Heart right ventricle (tissue), 16 donors: ENCODE results near the gene ZCCHC7. TPM values are rescaled to one million over a fixed set of nuclear protein-coding genes. Genes with fewer than 3 reads are reported as not detected.

Experiments used
- ATAC-seq, 8 donors: fragments of 200-7000 bp; cut with Tn5 transposase; one replicate each; pipeline ENCODE4 v1.9.1; 2020; ENCODE audit warnings: mild to moderate bottlenecking in 8 of 8, moderate library complexity in 8 of 8, moderate number of reproducible peaks in 1 of 8
- DNase-seq, 2 donors: peaks; one replicate each; pipeline ENCODE4 v3.0.0-alpha.2; 2020
- H3K27ac ChIP-seq, 10 donors: fragments of 200-600 bp; sonication (generic) in 2 of 10; one replicate each; pipeline versions ENCODE4 v1.5.0 to v1.8.0; 2020 to 2022; ENCODE audit warnings: mild to moderate bottlenecking in 3 of 10
- H3K27me3 ChIP-seq, 7 donors: fragments of 200-600 bp; one replicate each; pipeline ENCODE4 v1.8.0; 2021 to 2022; ENCODE audit warnings: mild to moderate bottlenecking in 2 of 7
- H3K36me3 ChIP-seq, 9 donors: fragments of 200-600 bp; sonication (generic) in 1 of 9; one replicate each; pipeline versions ENCODE4 v1.5.0 to v1.8.0; 2020 to 2022; ENCODE audit warnings: mild to moderate bottlenecking in 2 of 9
- H3K4me1 ChIP-seq, 9 donors: fragments of 200-600 bp; sonication (generic) in 1 of 9; one replicate each; pipeline versions ENCODE4 v1.5.0 to v1.8.0; 2020 to 2022; ENCODE audit warnings: mild to moderate bottlenecking in 4 of 9
- H3K4me3 ChIP-seq, 10 donors: fragments of 200-600 bp; sonication (generic) in 2 of 10; one replicate each; pipeline versions ENCODE4 v1.5.0 to v1.8.0; 2020 to 2022; ENCODE audit warnings: mild to moderate bottlenecking in 7 of 10, moderate library complexity in 2 of 10
- H3K9me3 ChIP-seq, 11 donors: fragments of 200-600 bp in 10 of 11; sonication (generic) in 2 of 11; one replicate each; pipeline versions ENCODE4 v1.5.0 to v1.8.0; 2013 to 2022; ENCODE audit warnings: mild to moderate bottlenecking in 2 of 11, control low read depth in 1 of 11, moderate library complexity in 1 of 11
- WGBS, 2 donors: extraction: QIAGEN DNeasy Blood & Tissue Kit; methylation state at CpG; one replicate each; pipeline ENCODE4 v1.1.7; 2013; ENCODE audit warnings: inconsistent platforms in 1 of 2; 5-methylcytosine and 5-hydroxymethylcytosine counted together
- intact Hi-C, 10 donors: fragments of 100-400 bp; cut with DNase I; formaldehyde crosslinking; loops; one replicate each; pipeline versions ENCODE4 v1.11.1 to v1.14.2; 2022
- polyA plus RNA-seq, 2 donors: library from polyadenylated mRNA; stranded (reverse); fragments of 200-250 nt; gene quantifications; one replicate each; pipeline ENCODE4 v1.2.3, GENCODE V29; 2013
- total RNA-seq, 10 donors: library from RNA; stranded (reverse); fragmentation: NEBNext Ultra II Directional in 3 of 10; extraction: Animal tissue kit (Norgen Biotek cat#: 25700) in 3 of 10; gene quantifications; one replicate each; pipeline versions ENCODE4 v1.2.1 to v1.2.4, GENCODE V29; 2021 to 2023
- TF ChIP-seq, protein P1 (sequence below), 9 donors: fragments of 200-600 bp; sonication (generic) in 2 of 9; IDR thresholded peaks; one replicate each; pipeline versions ENCODE4 v1.5.0 to v1.8.0; 2021 to 2022; ENCODE audit warnings: antibody characterized with exemption in 9 of 9, mild to moderate bottlenecking in 5 of 9, moderate library complexity in 1 of 9
- donor health status: Arrhythmogenic right ventricular cardiomyopathy.
- donor health status: ischemic (EF 13 %, LVEDD 7.1; RV severe dilation, severe dysfunction).
- donor health status: healthy with polysubstance abuse.
- donor health status: DM: no; HTN: yes; CAD: no.
- donor health status: DM: no; HTN: no; CAD: no.
- donor health status: ischemic (EF 25% LVEDD 6.9; RV normal size, moderate dysfunction).
- donor health status: ischemic (EF 25% LVEDD 5.7; RV mildly dilated, moderate dysfunction).
- donor health status: healthy.
- donor health status: DM: yes; HTN: yes; CAD: no.
- donor health status: Ischemic cardiomyopathy.
- donor health status: ischemic (EF 35%, LVEDD 5.7; RV mildly dilated, moderate dysfunction).
- donor health status: nonischemic (EF 11% LVEDD 7.7; RV severe dilation, severe dysfunction).
- donor health status: DM: yes; HTN: yes; CAD: no.
- donor health status: PGD.
- donor health status: ischemic (EF 29% LVEDD 5.4; RV normal size, mild dysfunction).
- donor health status: nonischemic (EF 23%, LVEDD 6.1; RV moderate dilation, normal function).

Gene ZCCHC7
- total and polyA plus RNA-seq, 12 donors = 4.3 to 11.9 (median 8.9) TPM

- no peaks in the 10 kb centered on the region for H3K9me3 ChIP-seq
- intact Hi-C loops = no loop called here
- ATAC-seq = no peak
- peaks cover 0 to 7% (median 0%) of the 10 kb centered on the region in 9 donors for H3K36me3 ChIP-seq
- H3K4me1 ChIP-seq = no peaks in the 10 kb centered on the region
- no peak overlapping the region for H3K27ac ChIP-seq
- TF ChIP-seq, protein P1, sequence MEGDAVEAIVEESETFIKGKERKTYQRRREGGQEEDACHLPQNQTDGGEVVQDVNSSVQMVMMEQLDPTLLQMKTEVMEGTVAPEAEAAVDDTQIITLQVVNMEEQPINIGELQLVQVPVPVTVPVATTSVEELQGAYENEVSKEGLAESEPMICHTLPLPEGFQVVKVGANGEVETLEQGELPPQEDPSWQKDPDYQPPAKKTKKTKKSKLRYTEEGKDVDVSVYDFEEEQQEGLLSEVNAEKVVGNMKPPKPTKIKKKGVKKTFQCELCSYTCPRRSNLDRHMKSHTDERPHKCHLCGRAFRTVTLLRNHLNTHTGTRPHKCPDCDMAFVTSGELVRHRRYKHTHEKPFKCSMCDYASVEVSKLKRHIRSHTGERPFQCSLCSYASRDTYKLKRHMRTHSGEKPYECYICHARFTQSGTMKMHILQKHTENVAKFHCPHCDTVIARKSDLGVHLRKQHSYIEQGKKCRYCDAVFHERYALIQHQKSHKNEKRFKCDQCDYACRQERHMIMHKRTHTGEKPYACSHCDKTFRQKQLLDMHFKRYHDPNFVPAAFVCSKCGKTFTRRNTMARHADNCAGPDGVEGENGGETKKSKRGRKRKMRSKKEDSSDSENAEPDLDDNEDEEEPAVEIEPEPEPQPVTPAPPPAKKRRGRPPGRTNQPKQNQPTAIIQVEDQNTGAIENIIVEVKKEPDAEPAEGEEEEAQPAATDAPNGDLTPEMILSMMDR (IDR thresholded peaks at IDR 0.05) = no peak
- no peak overlapping the region for H3K4me3 ChIP-seq
- no peaks in the 10 kb centered on the region for H3K27me3 ChIP-seq
- 94 to 97% methylated on average over 2 of the region's 2 CpGs for WGBS, 2 donors
- no peak for DNase-seq
Measured at GRCh38 chr9:37236822-37237221, 116.4 kb downstream of the ZCCHC7 start.

DNA sequence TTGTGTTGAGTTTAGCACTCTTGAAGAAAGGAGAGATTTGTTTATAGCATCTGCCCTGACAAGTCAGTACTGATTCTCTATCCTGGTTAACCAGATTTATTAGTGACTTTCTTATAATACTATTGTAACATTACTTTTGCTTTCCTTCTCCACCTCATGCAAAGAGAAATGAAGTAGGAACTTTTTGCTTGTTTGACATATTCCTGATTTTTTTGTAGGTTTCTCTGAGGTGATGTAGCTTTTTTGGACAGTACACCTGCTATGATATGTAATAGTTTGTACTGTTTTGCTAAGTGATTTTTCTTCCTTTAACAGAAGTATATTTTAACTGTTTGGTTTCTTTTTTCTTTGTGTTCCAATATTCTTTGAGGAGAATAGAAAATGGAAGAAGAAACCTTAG lies 117.7 kb downstream of the ZCCHC7 start:
- Histone ChIP-seq H3K27me3 (no peaks in the 10 kb centered on the region), H3K36me3 (peaks cover 0 to 7% (median 0%) of the 10 kb centered on the region in 9 donors), H3K4me1 (peaks cover 0 to 11% (median 0%) of the 10 kb centered on the region in 9 donors), H3K9me3 (no peaks in the 10 kb centered on the region), H3K27ac (no peak overlapping the region), H3K4me3 (no peak overlapping the region)
- no peak for DNase-seq
- TF ChIP-seq, protein P1 (IDR thresholded peaks at IDR 0.05) = no peak
- no peak for ATAC-seq
- intact Hi-C loops = no loop called here

DNA sequence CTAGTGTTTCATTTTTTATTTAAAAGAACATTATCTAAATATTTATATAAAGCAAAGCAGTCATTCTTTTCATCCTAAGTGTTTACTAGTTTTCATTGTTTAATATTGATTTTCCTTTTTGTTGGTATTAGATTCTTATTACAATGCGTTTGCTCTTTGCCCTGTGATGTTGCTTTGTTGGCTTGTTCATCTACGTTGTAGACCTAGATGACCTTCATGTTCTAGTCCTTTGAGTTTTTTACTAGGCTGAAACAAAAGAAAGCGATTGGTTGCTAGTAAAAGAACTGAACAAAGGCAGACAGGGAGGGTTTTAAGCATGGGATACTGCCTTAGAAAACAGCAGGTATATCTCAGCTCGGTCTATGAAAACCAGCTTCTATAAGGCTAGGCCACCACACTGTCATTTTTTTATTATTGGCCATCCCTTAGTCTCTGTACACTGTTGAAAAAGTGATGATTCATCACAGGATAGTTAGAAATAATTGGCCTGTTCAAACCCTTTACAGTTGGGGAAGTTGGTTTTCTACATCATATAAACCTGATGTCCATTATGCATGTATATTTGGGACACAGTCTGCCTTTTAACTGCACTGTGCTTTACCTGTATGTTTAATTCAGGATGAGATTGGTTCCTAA lies 119.0 kb downstream of the ZCCHC7 start:
- intact Hi-C loops = no loop called here

GRCh38 chr9:37239921-37240320 lies 119.5 kb downstream of the ZCCHC7 start:
- Histone ChIP-seq H3K27me3 (no peaks in the 10 kb centered on the region), H3K36me3 (no peaks in the 10 kb centered on the region), H3K4me1 (peaks cover 0 to 12% (median 0%) of the 10 kb centered on the region in 9 donors), H3K27ac (no peak overlapping the region), H3K9me3 (no peaks in the 10 kb centered on the region), H3K4me3 (no peak overlapping the region)
- WGBS, 2 donors = 92 to 99% methylated on average over 2 of the region's 2 CpGs
- DNase-seq = no peak
- intact Hi-C loops = loop anchor here in 1 of 10 donors (5.0 kb wide), 1 partner anchor 333 kb away; no protein-coding TSS in a partner anchor
- TF ChIP-seq, protein P1 (IDR thresholded peaks at IDR 0.05) = no peak
- ATAC-seq = no peak

More for the DNA sequence above, 119.0 kb downstream of the ZCCHC7 start:
- Histone ChIP-seq H3K36me3 (no peaks in the 10 kb centered on the region), H3K27me3 (no peaks in the 10 kb centered on the region), H3K27ac (no peak overlapping the region), H3K9me3 (no peaks in the 10 kb centered on the region), H3K4me3 (no peak overlapping the region), H3K4me1 (peaks cover 0 to 12% (median 0%) of the 10 kb centered on the region in 9 donors)
- no peak for ATAC-seq
- DNase-seq = no peak
- WGBS, 2 donors = 96 to 98% methylated on average over 4 of the region's 4 CpGs
- TF ChIP-seq, protein P1 (IDR thresholded peaks at IDR 0.05) = no peak
